Fibroblast of pulmonary artery (primary cell): Measurements from ENCODE around the gene DRD3.

ENCODE experiments used
- DNase-seq: peaks from one replicate; pipeline ENCODE4 v3.0.0-alpha.2; 2010; ENCODE audit warnings: low read depth
- H3K4me3 ChIP-seq: replicated peaks from 2 replicates; pipeline ENCODE4 v1.5.1; 2011; ENCODE audit warnings: low read depth, mild to moderate bottlenecking, control low read depth, low read length, moderate library complexity
- TF ChIP-seq, protein P1 (sequence below): IDR thresholded peaks from 2 replicates; pipeline ENCODE4 v1.5.1; 2011; ENCODE audit warnings: mild to moderate bottlenecking, control low read depth, low read length, inconsistent platforms; ENCODE audit errors: missing control alignments

Gene DRD3

DNA sequence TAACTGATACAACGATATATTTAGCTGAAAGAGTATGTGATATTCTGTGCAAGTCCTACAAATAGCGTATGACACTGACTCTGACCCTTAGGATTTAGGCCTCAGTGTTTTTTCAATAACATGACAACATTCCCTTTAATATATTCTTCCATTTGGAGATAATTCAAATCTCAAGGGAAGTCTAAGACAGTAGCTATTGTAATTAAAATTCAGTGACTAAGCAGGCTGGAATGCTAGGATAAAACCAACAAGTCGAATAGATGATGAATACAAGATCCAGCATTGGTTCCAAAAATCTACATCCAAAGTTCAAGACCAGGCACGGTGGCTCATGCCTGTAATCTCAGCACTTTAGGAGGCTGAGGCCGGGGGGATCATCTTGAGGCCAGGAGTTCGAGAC is 66.2 kb downstream of the DRD3 start:
- TF ChIP-seq, protein P1, sequence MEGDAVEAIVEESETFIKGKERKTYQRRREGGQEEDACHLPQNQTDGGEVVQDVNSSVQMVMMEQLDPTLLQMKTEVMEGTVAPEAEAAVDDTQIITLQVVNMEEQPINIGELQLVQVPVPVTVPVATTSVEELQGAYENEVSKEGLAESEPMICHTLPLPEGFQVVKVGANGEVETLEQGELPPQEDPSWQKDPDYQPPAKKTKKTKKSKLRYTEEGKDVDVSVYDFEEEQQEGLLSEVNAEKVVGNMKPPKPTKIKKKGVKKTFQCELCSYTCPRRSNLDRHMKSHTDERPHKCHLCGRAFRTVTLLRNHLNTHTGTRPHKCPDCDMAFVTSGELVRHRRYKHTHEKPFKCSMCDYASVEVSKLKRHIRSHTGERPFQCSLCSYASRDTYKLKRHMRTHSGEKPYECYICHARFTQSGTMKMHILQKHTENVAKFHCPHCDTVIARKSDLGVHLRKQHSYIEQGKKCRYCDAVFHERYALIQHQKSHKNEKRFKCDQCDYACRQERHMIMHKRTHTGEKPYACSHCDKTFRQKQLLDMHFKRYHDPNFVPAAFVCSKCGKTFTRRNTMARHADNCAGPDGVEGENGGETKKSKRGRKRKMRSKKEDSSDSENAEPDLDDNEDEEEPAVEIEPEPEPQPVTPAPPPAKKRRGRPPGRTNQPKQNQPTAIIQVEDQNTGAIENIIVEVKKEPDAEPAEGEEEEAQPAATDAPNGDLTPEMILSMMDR = no peak
- peak; percentile 39 for DNase-seq

DNA sequence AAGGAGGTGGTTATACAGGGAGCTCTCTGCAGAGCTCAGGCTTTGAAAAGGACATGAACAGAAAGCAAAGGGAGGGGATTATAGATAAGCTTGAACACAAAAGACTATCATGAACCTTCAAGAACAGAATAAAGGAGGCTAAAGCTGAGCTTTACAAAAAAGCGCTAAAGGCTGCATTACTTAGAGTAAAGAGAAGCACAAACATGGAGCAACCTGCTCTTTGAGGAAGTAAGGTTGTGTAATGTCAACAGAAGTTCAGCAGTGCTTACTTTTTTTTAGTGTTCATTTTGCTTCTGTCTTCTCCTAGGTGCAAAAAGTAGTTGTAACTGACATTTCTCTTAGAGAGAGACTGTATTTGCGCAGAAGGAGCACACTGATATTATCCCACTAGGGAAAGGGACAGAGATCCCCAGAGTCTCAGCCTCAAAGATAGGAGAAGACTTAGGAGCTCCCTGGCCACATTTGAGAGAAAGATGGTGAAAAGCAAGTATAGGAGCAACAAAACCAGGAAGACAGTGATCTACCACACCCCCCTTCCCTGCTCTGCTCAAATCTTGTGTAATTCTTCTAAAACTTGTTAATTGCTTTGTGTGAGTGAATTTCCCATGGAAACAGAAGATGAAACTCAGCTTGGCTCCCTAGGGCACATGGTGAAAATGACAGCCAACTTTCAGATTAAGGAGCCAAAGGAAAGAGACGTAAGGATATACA is 67.6 kb downstream of the DRD3 start:
- H3K4me3 ChIP-seq = no peak overlapping the region
- DNase-seq = no peak
- TF ChIP-seq, protein P1 = no peak

More for the DNA sequence above, 66.2 kb downstream of the DRD3 start:
- H3K4me3 ChIP-seq = no peak overlapping the region

DNA sequence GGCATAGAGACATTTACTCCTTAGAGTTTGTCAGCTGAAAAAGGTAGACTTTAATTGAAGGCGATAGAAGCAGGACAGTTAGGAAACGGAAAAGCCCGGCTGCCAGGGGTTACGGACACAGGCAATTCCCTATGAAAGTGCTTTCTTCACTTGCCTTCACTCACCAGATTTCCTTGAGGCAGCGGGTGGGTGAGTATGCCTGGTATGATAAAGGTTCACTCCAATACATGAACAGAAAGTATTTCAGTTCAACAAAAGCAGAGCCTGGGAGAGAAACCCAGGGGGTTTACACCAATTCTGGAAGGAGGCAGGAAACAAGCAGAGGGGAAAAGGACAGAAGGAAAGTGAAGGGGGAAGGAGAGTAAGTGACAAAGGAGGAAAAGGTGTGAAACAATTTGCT is 68.4 kb downstream of the DRD3 start:
- no peak overlapping the region for H3K4me3 ChIP-seq
- no peak for DNase-seq
- TF ChIP-seq, protein P1 = no peak

- TF ChIP-seq, protein P1 = no peak
- no peak for DNase-seq
- H3K4me3 ChIP-seq = no peak overlapping the region
Observed at GRCh38 chr3:114108137-114108536, 70.7 kb downstream of the DRD3 start.

DNA sequence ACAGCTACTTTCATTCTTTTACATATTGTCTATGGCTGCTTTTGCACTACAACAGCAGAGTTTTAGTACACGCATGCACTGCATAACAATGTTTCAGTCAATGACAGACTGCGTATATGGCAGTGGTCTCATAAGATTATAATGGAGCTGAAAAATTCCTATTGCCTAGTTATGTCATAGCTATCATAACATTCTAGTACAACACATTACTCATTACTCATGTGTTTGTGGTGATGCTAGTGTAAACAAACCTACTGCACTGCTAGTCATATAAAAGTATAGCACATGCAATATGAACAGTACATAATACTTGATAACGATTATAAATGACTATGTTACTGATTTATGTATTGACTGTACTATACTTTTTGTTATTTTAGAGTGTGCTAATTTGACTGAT is 74.4 kb downstream of the DRD3 start:
- TF ChIP-seq, protein P1 = no peak

DNA sequence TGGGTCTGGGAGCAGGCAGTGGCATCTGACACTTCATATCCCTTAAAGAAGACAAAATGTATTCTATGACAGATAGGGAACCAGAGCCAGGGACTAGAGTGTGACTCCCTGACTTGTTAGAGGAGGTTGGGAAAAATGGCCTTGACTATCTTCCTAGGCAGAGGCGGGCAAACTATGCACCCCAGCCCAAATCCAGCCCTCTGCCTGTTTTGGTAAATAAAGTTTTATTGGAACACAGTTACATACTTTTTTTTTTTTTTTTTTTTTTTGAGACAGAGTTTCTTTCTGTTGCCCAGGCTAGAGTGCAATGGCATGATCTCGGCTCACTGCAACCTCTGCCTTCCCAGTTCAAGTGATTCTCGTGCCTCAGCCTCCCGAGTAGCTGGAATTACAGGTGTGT is 75.0 kb downstream of the DRD3 start:
- TF ChIP-seq, protein P1 = no peak
- no peak for DNase-seq
- H3K4me3 ChIP-seq = no peak overlapping the region

More for the DNA sequence above, 74.4 kb downstream of the DRD3 start:
- H3K4me3 ChIP-seq = no peak overlapping the region
- no peak for DNase-seq

GRCh38 chr3:114103181-114103580 is 75.7 kb downstream of the DRD3 start:
- TF ChIP-seq, protein P1 = no peak
- DNase-seq = no peak
- no peak overlapping the region for H3K4me3 ChIP-seq
